Keratinocyte (primary cell): ENCODE measurements around the gene RRBP1. TPM values are rescaled to one million over a fixed set of nuclear protein-coding genes. Genes with fewer than 3 reads are reported as not detected.

Source experiments
- DNase-seq: peaks from one replicate; pipeline ENCODE4 v3.0.0-alpha.2; 2011; ENCODE audit warnings: low read depth, missing footprints, low spot score
- FAIRE-seq: peaks from 2 replicates; lab custom pipeline; 2011; peaks lifted over from hg19 to GRCh38; lab: Jason Lieb, UNC
- H2AFZ ChIP-seq: 2 replicates; pipeline ENCODE4 v1.6.0; 2012; ENCODE audit warnings: low read length, control low read depth, inconsistent platforms; ENCODE audit not compliant: control insufficient read depth
- H3K27ac ChIP-seq: 2 replicates; pipeline ENCODE4 v1.5.1; 2011; ENCODE audit warnings: low read length; ENCODE audit not compliant: control insufficient read depth, insufficient read depth
- H3K27me3 ChIP-seq: 3 replicates; pipeline ENCODE4 v1.6.0; 2011; ENCODE audit warnings: low read length; ENCODE audit not compliant: control insufficient read depth, insufficient read depth; ENCODE audit errors: extremely low read depth
- H3K36me3 ChIP-seq, 2 experiments: 2 replicates in 1 of 2; 3 replicates in 1 of 2; pipeline ENCODE4 v1.5.1; 2011; ENCODE audit warnings: low read length in 2 of 2, mild to moderate bottlenecking in 1 of 2; ENCODE audit not compliant: control insufficient read depth in 2 of 2, insufficient read depth in 2 of 2; ENCODE audit errors: extremely low read depth in 1 of 2
- H3K4me1 ChIP-seq: 3 replicates; pipeline ENCODE4 v1.5.1; 2011; ENCODE audit warnings: low read length; ENCODE audit not compliant: control insufficient read depth, insufficient read depth; ENCODE audit errors: extremely low read depth
- H3K4me2 ChIP-seq: 3 replicates; pipeline ENCODE4 v1.6.0; 2011; ENCODE audit warnings: low read depth, low read length; ENCODE audit not compliant: control insufficient read depth, insufficient read depth; ENCODE audit errors: extremely low read depth
- H3K4me3 ChIP-seq, 3 experiments: fragments of 200-600 bp in 1 of 3; sonication (generic) in 1 of 3; 2 replicates in 2 of 3; 3 replicates in 1 of 3; pipeline ENCODE4 v1.5.1; 2011 to 2016; ENCODE audit warnings: low read length in 3 of 3, mild to moderate bottlenecking in 3 of 3, control low read depth in 2 of 3, inconsistent platforms in 1 of 3, low read depth in 1 of 3, mixed read lengths in 1 of 3, mixed run types in 1 of 3, moderate library complexity in 1 of 3; ENCODE audit not compliant: control insufficient read depth in 2 of 3, insufficient read depth in 2 of 3; ENCODE audit errors: extremely low read depth in 1 of 3
- H3K79me2 ChIP-seq: 2 replicates; pipeline ENCODE4 v1.6.0; 2012; ENCODE audit warnings: low read length; ENCODE audit not compliant: control insufficient read depth, insufficient read depth
- H3K9ac ChIP-seq: 3 replicates; pipeline ENCODE4 v1.6.0; 2011; ENCODE audit warnings: low read length; ENCODE audit not compliant: control insufficient read depth, insufficient read depth; ENCODE audit errors: extremely low read depth
- H3K9me1 ChIP-seq: 3 replicates; pipeline ENCODE4 v1.6.0; 2011; ENCODE audit warnings: low read length; ENCODE audit not compliant: control insufficient read depth, insufficient read depth; ENCODE audit errors: extremely low read depth
- H3K9me3 ChIP-seq: 2 replicates; pipeline ENCODE4 v1.5.1; 2012; ENCODE audit warnings: low read depth, low read length; ENCODE audit not compliant: control insufficient read depth
- H4K20me1 ChIP-seq: 3 replicates; pipeline ENCODE4 v1.6.0; 2011; ENCODE audit warnings: low read length; ENCODE audit not compliant: control insufficient read depth, insufficient read depth; ENCODE audit errors: extremely low read depth
- CTCF ChIP-seq, 3 experiments: IDR thresholded peaks in 1 of 3; conservative IDR thresholded peaks in 1 of 3; optimal IDR thresholded peaks in 1 of 3; 2 replicates in 2 of 3; 3 replicates in 1 of 3; pipeline versions ENCODE3 to v1.5.1; 2011; ENCODE audit warnings: low read length in 3 of 3, mild to moderate bottlenecking in 3 of 3, moderate library complexity in 2 of 3, control low read depth in 1 of 3, inconsistent platforms in 1 of 3; ENCODE audit not compliant: insufficient read depth in 2 of 3; ENCODE audit errors: extremely low read depth in 1 of 3
- EZH2 ChIP-seq: IDR thresholded peaks from one replicate; pipeline ENCODE4 v1.6.1; 2012; ENCODE audit warnings: inconsistent platforms, mild to moderate bottlenecking, low read length, moderate library complexity
- dilution Hi-C: fragments of 300-500 bp; cut with MboI; formaldehyde crosslinking; loops from one replicate; pipeline ENCODE4 v1.7.0; 2020; ENCODE audit warnings: low sequenced_read_pairs; ENCODE audit not compliant: extremely low pct_ligation_motif_present
- polyA plus RNA-seq, 5 experiments: library from polyadenylated mRNA; depleted of rRNA in 3 of 5; stranded (reverse) in 3 of 5; stranded (forward) in 1 of 5; unstranded in 1 of 5; fragments of >200 nt; gene quantifications; 1 replicate in 1 of 5; 2 replicates in 3 of 5; 3 replicates in 1 of 5; pipeline versions ENCODE4 v1.2.1 to v1.2.3, GENCODE V29; 2011 to 2012; ENCODE audit warnings: missing spikeins in 2 of 5, low read depth in 1 of 5, low replicate concordance in 1 of 5

Gene RRBP1
- polyA plus RNA-seq, 1 donor (not counting 4 experiments of a cell fraction or from before 2014, with no cell fraction given) = 43.9 TPM

DNA sequence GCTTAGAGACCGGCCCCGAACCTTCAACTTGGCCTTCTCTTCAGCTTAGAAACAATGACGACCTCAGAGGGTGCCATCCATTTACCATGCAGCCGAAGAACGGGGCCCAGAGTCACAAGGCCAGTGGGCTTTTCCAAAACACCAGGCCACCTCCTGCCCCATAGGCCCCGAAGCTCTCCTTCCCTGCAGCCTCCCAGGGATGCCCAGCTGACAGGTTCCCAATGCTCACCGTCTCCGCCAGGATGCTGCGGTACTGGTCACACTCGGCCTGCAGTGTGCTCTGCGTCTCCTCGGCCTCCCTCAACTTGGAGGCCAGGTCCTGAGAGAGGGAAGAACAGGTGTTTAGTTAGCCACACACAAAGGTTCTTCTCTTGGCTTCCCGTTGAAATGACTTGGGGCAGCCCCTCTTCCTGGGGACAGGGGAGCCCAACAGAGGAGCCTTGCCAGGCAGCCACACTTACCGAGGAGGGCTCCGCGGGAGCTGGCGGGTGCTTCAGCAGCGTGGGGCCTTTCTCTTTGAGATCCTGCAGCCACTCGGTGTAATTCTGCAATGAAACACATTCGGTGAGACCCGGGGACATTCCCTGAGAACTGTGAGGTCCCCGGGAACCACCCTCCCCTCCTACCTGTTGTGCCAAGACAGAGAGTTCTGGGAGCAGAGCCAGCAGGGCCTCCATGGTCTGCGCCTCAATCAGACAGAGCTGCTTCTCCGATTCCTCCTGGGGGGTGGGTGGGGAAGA, 60.6 kb downstream of the RRBP1 start:
- DNase-seq (no peak), FAIRE-seq (no peak)
- no peak overlapping the region for H3K4me2 ChIP-seq
- peaks cover 46 to 75% of the 10 kb centered on the region in 2 experiments for H3K36me3 ChIP-seq
- H3K27me3 ChIP-seq = no peaks in the 10 kb centered on the region
- no peak for TF ChIP-seq CTCF (optimal IDR thresholded peaks at IDR 0.05 in 1 of 3, IDR thresholded peaks at IDR 0.05 in 1 of 3, conservative IDR thresholded peaks at IDR 0.05 in 1 of 3; ENCODE audit: extremely low read depth in 1 of 3, insufficient read depth in 2 of 3, low read length in 3 of 3)
- no peak for TF ChIP-seq EZH2
- H3K9ac ChIP-seq = no peak overlapping the region
- H3K9me1 ChIP-seq = no peaks in the 10 kb centered on the region
- H2AFZ ChIP-seq = no peak overlapping the region
- dilution Hi-C loops = no loop called here
- H3K9me3 ChIP-seq = no peaks in the 10 kb centered on the region
- H3K79me2 ChIP-seq = no peaks in the 10 kb centered on the region
- no peak overlapping the region for H3K27ac ChIP-seq
- H3K4me1 ChIP-seq = no peaks in the 10 kb centered on the region
- no peaks in the 10 kb centered on the region for H4K20me1 ChIP-seq
- no peak overlapping the region for H3K4me3 ChIP-seq

DNA sequence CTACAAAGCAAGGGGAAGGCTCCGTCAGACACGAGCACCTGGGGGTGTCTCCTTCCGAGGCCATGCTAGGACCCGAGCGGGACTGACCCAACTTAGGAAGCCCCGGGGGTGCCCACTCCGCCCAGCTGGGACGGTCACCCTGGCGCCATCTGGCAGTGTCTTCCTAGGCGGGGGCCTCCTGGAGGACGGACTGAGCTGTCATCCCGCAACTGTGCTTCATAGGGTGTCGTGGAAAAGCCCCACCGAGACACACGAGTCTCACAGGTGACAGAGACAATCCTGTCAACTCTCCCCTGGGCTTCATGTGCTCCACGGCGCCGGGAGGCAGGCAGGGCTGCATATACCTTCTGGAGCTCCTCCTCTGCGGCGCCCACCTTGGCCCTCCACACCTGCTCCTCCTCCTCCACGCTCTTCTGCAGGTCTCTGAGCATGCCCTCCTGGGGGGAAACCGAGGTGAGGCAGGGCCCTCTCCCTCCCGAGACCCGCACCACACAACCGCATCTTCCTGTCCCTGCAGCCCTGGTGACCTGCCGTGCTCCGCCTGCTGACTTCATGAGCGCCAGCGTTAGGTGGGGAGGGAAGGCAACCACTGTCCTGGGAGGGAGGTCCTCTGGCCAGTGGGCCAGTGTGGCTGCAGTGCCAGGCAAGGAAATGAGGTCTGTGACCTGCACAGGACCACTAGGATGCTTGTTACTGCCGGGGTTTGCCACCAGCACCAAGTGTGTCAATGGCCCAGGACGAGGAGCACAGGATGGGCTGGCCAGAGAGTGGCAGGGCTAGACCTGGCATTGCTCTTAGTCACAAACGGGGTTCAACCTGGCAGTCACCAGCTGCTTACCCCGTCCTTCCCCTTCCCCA, 61.4 kb downstream of the RRBP1 start:
- H3K4me1 ChIP-seq = no peaks in the 10 kb centered on the region
- H3K9me1 ChIP-seq = no peaks in the 10 kb centered on the region
- no peak for TF ChIP-seq CTCF (optimal IDR thresholded peaks at IDR 0.05 in 1 of 3, IDR thresholded peaks at IDR 0.05 in 1 of 3, conservative IDR thresholded peaks at IDR 0.05 in 1 of 3; ENCODE audit: extremely low read depth in 1 of 3, insufficient read depth in 2 of 3, low read length in 3 of 3)
- no peak for TF ChIP-seq EZH2
- H3K36me3 ChIP-seq = peaks cover 46 to 75% of the 10 kb centered on the region in 2 experiments
- no peaks in the 10 kb centered on the region for H4K20me1 ChIP-seq
- no peak overlapping the region for H2AFZ ChIP-seq
- no peak overlapping the region for H3K4me2 ChIP-seq
- dilution Hi-C loops = no loop called here
- FAIRE-seq = no peak
- H3K27ac ChIP-seq = no peak overlapping the region
- no peaks in the 10 kb centered on the region for H3K79me2 ChIP-seq
- no peak for DNase-seq
- no peak overlapping the region for H3K9ac ChIP-seq
- H3K4me3 ChIP-seq = no peak overlapping the region
- no peaks in the 10 kb centered on the region for H3K9me3 ChIP-seq
- H3K27me3 ChIP-seq = no peaks in the 10 kb centered on the region
